Measurements from ENCODE around the gene TSR3.

The TSR3 gene

DNA sequence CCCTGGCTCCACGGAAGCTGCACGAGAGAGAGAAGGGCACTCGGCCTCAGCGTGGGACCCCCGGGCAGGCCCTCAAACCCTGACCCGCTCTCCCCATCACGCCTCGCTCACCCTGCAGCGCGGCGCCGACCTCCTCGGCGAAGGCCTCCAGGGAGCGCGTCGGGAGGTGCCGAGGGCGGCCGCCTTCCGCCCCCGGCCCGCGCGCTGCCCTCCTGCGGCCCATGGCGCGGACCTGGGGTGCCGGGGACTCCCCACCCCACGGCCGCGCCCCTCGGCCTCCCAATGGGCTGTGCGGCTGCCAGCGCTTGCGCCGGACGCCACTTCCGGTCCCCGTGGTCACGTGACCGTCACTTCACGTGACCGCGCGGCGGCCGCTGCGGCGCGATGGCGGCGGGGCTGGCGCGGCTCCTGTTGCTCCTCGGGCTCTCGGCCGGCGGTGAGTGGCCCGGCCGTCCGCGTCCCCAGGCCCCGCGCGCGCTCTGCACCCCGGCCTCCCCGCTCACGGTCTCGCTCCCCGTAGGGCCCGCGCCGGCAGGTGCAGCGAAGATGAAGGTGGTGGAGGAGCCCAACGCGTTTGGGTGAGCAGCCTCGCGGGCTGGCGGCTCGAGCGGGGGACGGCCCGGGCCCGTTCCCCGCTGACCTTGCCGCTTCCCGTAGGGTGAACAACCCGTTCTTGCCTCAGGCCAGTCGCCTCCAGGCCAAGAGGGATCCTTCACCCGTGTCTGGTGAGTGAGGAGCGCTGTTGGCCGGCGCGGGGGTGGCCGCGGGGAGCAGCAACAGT, at the start of gene TSR3, which contains the start of gene GNPTG:
Gene TSR3, minus strand, starts transcription at position 297 of the 781 bp plus-strand sequence. Its CDS starts 74 bp downstream, at position 223.
Gene GNPTG, plus strand, starts transcription at position 350 of the 781 bp plus-strand sequence. Its CDS starts 35 bp downstream, at position 385.
- peak; percentile 63 for DNase-seq (ENCODE audit: low spot score)

DNA sequence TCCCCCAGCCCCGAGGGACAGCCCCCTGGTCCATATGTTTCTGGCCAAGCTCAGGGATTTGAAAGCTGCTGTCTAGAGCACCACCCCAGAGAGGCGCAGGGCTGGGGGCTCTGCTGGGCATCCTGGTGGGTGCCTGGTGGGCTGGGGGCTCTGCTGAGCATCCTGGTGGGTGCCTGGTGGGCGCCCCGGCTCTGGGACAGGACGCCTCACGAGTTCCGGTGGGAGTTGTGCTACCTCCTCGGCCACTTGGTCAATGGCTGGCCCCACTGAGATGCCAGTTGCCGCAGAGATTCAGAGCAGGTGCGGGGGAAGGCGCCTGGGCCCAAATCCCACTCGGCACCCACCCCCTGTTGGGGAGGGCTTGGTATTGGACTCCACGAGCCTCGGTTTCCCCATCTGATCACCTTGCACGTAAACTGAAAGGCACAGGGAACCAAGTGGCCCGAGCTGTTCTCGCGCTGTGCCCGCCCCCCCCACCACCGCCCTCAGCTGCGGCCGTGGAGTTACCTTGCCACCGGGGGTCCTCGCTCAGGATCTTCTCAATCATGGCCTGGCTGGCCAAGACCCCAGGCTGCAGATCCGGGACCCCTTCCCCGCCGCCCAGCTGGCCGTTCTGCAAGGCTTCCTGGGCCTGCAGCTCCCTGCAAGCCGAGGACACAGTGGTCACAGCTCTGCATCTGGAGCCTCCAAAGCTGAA, 49.5 kb upstream of the TSR3 start:
- no peak for DNase-seq (ENCODE audit: low spot score)

DNA sequence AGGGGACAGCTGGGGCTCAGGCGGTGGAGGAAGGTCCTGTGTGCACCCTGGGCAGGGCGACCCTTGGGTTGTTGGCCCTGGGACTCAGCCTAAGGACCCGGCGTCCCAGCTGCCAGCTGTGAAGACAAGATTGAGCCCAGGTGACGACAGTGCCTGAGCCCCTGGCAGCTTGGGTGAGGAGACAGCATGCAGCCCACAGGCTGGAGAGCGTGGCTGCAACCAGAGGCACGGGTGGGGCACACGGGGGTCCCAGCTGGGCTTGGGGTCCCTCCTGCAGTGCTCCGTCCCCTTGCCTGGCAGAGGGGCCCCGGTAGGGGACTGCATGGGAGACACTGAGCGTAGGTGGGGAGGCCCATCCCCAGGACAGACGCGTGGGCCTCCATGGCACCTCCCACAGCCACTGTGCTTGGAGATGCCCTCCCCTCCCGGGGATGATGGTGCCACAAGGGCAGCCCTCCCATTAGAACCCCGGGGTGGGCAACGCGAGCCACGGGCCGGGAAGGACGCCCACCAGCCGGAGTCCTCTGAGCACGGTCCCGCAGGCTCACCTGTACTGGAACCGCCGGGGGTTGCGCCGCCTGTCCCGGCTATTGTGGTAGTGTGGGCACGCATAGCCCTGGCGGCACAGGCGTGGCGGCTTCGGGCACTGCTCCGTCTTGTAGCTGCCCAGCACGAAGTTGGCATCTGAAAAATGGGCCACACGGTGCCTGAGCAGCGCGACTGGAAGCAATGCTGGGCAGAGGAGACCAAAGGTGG, 47.3 kb upstream of the TSR3 start:
- no peak for DNase-seq (ENCODE audit: low spot score)

DNA sequence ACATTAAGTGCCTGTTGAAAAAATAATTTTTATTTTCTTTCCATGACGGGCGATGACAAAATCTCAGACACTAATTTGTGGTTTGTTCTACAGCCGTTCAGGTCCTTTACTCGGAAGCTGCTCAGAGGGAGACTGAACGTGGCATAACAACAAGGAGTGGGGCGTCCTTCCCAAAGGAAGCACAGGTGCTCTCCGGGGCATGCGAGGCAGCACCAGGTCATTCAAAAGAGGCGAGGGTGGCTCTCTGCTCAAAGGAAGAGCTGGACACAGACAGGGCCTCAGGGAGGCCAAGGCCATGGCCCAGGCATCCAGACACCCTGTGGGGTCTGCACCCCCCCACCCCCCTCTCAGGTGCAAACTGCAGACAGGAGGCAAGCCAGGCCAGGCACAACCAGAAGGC, 46.7 kb upstream of the TSR3 start:
- no peak for DNase-seq (ENCODE audit: low spot score)

GRCh38 chr16:1397779-1398178, 46.1 kb upstream of the TSR3 start:
- no peak for DNase-seq (ENCODE audit: low spot score)

DNA sequence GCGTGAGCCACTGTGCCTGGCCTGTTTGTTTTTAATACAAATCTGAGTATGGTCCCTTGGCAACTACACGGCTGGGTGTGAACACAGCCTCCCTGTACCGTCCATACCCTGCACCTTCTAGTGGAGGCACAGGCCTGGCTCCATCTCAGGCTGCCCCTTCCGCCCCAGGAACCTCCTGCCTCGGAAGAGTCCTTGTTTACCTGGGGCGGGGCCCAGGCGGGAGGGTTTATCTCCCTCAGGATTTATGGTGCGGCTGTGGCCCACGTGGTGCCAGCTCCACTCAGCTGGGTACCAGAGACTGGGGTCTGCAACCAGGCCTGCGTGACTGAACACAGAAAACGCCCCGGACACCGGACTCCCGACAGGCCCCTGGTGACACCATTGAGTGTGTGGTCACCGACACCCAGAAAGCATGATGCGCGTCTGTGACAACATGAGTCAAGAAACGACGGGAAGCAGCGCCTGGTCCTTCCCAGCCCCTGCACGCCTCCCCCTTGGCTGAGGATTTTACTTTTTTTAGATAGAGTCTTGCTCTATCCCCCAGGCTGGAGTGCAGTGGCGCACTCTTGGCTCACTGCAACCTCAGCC, 43.9 kb upstream of the TSR3 start:
- no peak for DNase-seq (ENCODE audit: low spot score)

GRCh38 chr16:1394367-1394951, 42.8 kb upstream of the TSR3 start:
- DNase-seq (ENCODE audit: low spot score): no peak

DNA sequence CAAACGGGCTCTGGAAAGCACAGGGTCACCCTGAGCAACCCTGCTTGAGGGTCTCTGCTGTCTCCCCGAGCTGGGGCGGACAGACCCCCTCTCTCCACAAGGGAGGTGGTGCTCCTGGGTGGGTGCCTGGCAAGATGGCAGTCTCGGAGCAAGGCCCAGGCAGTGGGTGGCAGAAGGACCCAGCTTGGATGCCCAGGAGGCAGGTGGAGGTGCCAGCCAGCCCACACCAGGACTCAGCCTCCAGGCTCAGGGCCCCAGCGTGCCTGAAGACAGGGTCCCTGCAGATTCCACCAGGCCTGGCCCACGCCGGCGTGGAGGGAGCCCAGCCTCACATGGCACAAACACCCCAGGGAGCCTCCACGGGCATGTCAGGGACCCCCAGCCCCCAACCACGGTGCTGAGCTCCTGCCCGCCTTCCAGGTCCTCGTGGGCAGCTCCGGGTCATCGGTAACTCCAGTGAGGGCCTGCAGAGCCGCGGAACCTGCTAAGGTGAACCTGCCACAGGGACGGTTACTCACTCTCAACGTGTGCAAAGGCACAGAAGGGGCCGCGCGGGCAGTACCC, 42.0 kb upstream of the TSR3 start:
- DNase-seq (ENCODE audit: low spot score): no peak

DNA sequence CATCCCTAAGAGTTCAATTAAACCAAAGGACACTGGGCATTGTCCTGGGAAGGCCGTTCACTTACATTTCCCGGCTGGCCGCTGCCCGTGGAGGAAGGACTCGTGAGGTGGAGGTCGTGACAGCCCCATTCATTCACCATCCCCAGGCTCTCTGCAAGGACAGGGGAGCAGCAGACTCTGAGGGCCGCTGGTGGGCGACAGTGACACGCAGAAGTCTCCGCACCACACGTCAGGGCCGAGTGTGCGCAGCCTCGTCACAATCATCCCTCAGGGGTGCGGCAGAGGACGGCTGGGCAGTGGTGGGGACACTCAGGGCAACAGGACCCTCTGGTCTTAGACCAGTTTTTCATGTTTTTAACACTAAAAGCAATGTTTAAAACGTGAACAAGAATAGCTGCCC, 41.1 kb upstream of the TSR3 start:
- DNase-seq (ENCODE audit: low spot score): no peak

- DNase-seq (ENCODE audit: low spot score): no peak
These were observed 38.6 kb upstream of the TSR3 start for GRCh38 chr16:1390239-1390779.

- no peak for DNase-seq (ENCODE audit: low spot score)
These were observed 38.1 kb upstream of the TSR3 start for GRCh38 chr16:1389762-1390161.

- DNase-seq (ENCODE audit: low spot score): no peak
These were observed 35.7 kb upstream of the TSR3 start for GRCh38 chr16:1387331-1387730.

DNA sequence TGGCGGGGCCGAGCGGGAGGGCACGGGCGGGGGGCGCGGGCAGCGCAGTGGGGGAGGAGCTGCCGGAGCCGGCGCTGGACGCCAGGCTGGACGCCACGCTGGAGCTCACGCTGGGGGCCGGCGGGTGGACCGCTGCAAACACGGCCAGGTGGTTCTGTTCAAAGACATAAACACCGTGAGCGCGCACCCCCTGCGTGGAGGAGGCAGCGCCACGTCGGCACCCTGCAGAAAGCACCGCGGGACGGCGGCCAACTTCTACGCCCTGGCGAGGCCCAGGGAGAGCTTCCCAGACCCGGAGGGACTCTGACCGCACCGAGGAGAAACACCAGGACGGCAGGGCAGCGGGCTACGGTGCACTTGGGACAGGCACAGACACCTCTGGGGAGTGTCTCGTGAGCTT, 33.6 kb upstream of the TSR3 start:
- DNase-seq (ENCODE audit: low spot score): no peak

- no peak for DNase-seq (ENCODE audit: low spot score)
These were observed 31.9 kb upstream of the TSR3 start for GRCh38 chr16:1383556-1383955.

- no peak for DNase-seq (ENCODE audit: low spot score)
These were observed 30.1 kb upstream of the TSR3 start for GRCh38 chr16:1381612-1382406.

DNA sequence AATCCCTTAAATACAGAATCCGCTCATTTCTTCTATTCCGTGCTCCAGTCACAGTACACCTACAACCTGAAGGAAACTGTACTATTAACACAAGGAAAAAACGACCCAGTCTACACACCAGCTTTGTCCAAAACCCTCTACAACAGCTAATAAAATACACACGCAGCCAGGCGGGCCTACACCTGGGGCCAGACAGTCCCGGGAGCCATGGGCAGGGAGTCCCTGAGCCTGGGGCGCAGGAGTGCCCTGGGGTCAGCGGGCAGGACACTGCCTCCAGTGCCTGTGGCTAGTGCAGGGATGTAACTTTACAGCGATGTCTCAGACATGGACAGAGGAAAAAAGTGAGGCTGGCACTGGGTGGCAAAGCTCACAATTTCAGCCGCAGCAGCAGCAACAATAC, 28.5 kb upstream of the TSR3 start:
- DNase-seq (ENCODE audit: low spot score): no peak

- DNase-seq (ENCODE audit: low spot score): no peak
These were observed 27.8 kb upstream of the TSR3 start for GRCh38 chr16:1379304-1380076.

DNA sequence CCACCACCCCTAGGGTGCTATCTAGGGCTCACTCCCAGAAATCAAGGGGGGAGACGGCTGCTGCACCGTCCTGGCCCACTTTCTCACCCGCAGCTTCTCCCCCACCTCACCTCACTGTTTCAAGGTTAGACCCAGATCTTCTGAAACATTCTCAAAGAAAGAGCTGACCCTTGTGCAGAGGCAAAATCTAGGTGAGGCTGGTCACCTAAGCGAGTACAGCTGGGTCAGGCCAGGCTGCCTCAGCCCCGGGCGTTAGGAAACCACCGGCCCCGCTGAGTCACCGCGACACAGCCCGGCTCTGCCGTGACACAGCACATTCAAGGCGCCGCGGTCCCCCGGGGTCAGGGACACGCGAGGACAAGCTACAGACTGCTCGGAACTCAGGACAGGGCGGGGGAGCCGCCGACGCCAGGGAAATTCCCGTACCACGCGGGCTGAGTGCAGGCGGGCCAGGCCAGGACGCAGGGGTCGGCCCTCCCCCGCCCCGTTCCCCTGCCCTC, 27.2 kb upstream of the TSR3 start:
- no peak for DNase-seq (ENCODE audit: low spot score)

GRCh38 chr16:1378087-1378803, 26.6 kb upstream of the TSR3 start:
- DNase-seq (ENCODE audit: low spot score): no peak
